Brain microvascular endothelial cell (primary cell): Measurements from ENCODE around the gene TUBB4B.

Experiments used
- DNase-seq: peaks from one replicate; pipeline ENCODE4 v3.0.0-alpha.2; 2020
- H3K27ac ChIP-seq: fragments of 250-450 bp; sonication (Bioruptor Pico); 2 replicates; pipeline ENCODE4 v1.5.1; 2020; ENCODE audit warnings: mild to moderate bottlenecking, moderate library complexity
- H3K27me3 ChIP-seq: fragments of 250-450 bp; sonication (Bioruptor Pico); replicated peaks from 2 replicates; pipeline ENCODE4 v1.5.1; 2020; ENCODE audit warnings: mild to moderate bottlenecking
- H3K36me3 ChIP-seq: fragments of 250-450 bp; sonication (Bioruptor Pico); replicated peaks from 2 replicates; pipeline ENCODE4 v1.5.1; 2020; ENCODE audit warnings: mild to moderate bottlenecking
- H3K4me3 ChIP-seq: 2 replicates; pipeline ENCODE4 v1.5.1; 2011; ENCODE audit warnings: low read depth, mild to moderate bottlenecking, control low read depth, low read length, moderate library complexity
- in situ Hi-C: cut with HindIII; loops from 2 replicates; pipeline ENCODE4 v1.10.0; 2017; ENCODE audit warnings: low sequenced_read_pairs, low pct_ligation_motif_present
- TF ChIP-seq, protein P1 (sequence below): IDR thresholded peaks from 2 replicates; pipeline ENCODE4 v1.5.1; 2011; ENCODE audit warnings: low read depth, mild to moderate bottlenecking, moderate library complexity, low read length, control low read depth, inconsistent platforms; ENCODE audit errors: missing control alignments

Gene TUBB4B

DNA sequence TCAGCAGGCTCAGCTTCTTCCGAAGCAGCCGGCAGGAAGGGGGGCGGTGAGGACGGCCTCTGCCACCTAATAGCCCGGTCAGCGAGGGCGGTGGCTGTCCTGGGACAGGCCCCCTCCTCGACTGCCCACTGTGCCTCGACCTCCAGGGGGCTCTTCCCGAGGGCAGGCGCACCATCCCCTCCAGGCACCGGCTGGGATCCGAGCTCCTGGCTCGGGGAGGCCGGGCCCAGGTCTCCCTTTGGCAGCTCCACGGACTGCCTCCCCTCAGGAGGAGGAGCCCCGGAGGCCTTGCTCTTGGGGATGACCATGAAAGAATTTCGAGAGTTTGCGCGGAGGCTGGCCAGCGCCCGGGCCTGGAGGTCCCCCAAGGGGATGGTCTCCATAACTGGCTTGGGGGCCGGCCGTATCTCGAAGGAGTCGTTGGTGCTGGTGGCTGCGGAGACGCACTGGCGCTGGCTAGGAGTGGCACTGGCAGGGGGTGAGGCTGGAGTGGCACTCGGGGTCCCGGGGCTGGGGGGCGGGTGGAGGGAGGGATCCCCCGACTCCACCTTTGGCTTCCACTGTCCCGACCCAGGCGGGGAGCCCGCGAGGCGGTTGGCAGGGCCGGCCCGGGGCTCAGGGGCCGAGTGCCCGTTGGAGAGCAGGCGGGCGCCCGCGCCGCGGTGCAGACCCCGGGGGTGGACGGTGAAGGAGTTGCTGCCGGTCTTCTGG, 41.5 kb upstream of the TUBB4B start:
- in situ Hi-C loops: no loop called here
- no peaks in the 10 kb centered on the region for H3K36me3 ChIP-seq
- H3K27me3 ChIP-seq: no peaks in the 10 kb centered on the region
- DNase-seq: no peak
- peak overlapping the region; percentile 46 for H3K4me3 ChIP-seq
- H3K27ac ChIP-seq: no peak overlapping the region
- TF ChIP-seq, protein P1, sequence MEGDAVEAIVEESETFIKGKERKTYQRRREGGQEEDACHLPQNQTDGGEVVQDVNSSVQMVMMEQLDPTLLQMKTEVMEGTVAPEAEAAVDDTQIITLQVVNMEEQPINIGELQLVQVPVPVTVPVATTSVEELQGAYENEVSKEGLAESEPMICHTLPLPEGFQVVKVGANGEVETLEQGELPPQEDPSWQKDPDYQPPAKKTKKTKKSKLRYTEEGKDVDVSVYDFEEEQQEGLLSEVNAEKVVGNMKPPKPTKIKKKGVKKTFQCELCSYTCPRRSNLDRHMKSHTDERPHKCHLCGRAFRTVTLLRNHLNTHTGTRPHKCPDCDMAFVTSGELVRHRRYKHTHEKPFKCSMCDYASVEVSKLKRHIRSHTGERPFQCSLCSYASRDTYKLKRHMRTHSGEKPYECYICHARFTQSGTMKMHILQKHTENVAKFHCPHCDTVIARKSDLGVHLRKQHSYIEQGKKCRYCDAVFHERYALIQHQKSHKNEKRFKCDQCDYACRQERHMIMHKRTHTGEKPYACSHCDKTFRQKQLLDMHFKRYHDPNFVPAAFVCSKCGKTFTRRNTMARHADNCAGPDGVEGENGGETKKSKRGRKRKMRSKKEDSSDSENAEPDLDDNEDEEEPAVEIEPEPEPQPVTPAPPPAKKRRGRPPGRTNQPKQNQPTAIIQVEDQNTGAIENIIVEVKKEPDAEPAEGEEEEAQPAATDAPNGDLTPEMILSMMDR: no peak

DNA sequence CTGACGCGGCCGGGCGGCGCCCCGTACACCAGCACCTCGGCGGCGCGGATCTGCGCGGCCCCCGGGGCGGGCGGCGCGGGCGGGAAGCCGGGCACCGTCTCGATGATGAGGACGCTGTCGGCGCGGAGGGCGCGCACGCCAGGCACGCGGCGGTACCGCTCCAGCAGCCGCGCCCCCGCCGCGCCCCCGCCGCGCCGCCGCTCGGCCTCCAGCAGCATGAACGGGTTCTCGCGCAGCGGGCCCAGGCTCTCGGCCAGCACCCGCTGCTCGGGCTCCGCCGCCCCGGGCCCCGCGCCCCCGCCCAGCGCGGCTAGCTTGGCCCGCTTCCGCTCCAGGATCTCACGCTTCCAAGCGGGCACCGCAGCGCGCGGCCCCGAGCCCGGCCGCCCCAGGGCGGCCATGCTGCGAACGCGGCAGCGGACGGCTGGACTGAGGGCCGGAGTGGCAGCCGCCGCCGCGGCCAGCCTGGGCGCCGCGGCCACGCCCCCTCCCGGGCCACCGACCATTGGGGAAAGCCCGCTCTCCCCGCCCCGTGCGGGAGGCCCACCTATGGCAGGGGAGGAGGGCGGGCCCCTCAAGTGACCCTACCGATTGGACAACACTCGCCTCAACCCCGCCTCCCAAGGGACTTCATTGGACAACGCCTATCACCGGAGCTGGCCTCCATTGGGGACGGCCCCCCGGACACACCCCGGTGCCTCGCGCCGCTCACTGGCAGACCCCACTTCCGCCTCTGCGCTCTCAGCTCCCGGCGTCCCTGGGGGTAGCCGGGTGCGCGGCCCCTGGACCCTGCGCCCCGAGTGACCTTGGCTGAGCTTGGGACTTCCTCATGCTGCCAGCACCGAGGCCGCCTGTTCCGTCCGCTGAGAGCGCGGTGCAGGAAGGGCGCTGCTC, 40.5 kb upstream of the TUBB4B start, which contains the start of gene TPRN:
TPRN (minus strand) TSS at position 431 of the 894 bp plus-strand sequence; CDS start at position 401, 30 bp downstream.
- DNase-seq: peak; percentile 99
- in situ Hi-C loops: no loop called here
- Histone ChIP-seq H3K27me3 (no peaks in the 10 kb centered on the region), H3K4me3 (peak within 1 kb of the TSS; percentile 77), H3K36me3 (no peaks in the 10 kb centered on the region), H3K27ac (no peak within 1 kb of the TSS)
- TF ChIP-seq, protein P1: no peak

DNA sequence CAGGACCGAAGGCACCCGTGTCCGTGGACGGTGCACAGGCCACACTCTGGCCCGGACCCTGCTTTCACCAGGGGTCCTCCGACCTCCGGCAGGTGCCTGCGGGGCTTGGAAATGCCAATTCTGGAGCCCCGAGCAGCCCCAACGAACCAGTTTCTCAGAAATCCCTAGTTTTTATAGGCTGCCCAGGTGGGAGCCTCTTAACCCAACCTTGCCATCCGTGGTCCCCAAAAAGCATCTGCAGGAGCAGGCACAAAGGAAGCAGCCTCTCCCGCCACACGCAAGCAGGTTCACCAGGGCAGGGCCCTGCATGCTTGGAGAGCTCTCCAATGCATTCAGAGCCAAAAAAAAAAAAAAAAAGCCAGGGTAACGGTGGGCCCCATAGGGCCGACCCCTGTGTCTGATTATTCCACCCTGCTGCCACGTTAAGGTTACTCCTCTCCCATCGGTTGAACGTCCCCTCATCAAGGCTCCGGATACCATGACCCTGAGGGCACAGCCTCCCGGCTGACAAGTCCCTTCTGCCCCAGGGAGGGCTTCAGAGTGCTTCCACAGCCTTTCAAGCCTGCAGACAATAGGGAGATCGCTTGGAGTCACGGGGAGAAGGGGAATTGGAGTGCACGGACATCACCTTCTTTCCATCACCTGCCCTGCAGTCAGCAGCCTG, 39.8 kb upstream of the TUBB4B start:
- in situ Hi-C loops: no loop called here
- H3K4me3 ChIP-seq: peak overlapping the region; percentile 77
- H3K27ac ChIP-seq: no peak overlapping the region
- H3K36me3 ChIP-seq: no peaks in the 10 kb centered on the region
- H3K27me3 ChIP-seq: no peaks in the 10 kb centered on the region
- no peak for DNase-seq
- TF ChIP-seq, protein P1: no peak

DNA sequence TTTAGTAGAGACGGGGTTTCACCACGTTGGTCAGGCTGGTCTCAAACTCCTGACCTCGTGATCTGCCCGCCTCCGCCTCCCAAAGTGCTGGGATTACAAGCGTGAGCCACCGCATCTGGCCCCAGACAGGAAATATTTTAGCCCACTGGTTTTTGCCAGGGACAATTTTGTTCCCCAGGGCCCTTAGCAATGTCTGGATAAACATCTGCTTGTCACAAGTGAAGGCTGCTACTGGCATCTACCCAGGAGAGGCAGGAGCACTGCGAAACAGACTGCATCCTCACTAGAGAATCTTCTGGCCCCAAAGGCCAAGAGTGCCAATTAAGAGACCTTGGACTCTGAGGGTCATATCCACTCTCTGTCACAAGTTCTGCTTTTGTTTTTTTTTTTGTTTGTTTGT, 38.1 kb upstream of the TUBB4B start:
- no peaks in the 10 kb centered on the region for H3K36me3 ChIP-seq
- no peak overlapping the region for H3K27ac ChIP-seq
- H3K4me3 ChIP-seq: no peak overlapping the region
- H3K27me3 ChIP-seq: no peaks in the 10 kb centered on the region
- no peak for DNase-seq
- TF ChIP-seq, protein P1: no peak
- in situ Hi-C loops: no loop called here

DNA sequence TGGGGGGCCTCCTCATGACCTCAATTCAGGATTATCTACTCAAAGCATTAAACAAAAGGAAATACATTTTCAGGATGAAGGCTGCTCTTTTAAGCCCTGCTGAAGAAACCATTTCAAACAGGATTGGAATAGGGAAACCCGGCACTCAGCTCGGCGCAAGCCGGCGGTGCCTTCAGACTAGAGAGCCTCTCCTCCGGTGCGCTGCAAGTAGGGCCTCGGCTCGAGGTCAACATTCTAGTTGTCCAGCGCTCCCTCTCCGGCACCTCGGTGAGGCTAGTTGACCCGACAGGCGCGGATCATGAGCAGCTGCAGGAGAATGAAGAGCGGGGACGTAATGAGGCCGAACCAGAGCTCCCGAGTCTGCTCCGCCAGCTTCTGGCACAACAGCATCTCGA, 36.4 kb upstream of the TUBB4B start:
- DNase-seq: no peak
- H3K27me3 ChIP-seq: no peaks in the 10 kb centered on the region
- no peak overlapping the region for H3K27ac ChIP-seq
- in situ Hi-C loops: no loop called here
- H3K4me3 ChIP-seq: peak overlapping the region; percentile 90
- H3K36me3 ChIP-seq: no peaks in the 10 kb centered on the region
- TF ChIP-seq, protein P1: no peak
